Progenitor cell of endocrine pancreas (in vitro differentiated cells): ENCODE data around the gene TNRC6B. TPM values are rescaled to one million over a fixed set of nuclear protein-coding genes. Genes with fewer than 3 reads are reported as not detected.
A peak's percentile ranks its signal among the peaks of the same experiment; 100 is the strongest.
"Not testable (repeated sequence)": the region's sequence is repeated elsewhere in the genome, so short reads cannot be mapped to it uniquely, and the experiment has no call there.

Experiments used
- DNase-seq: peaks from one replicate; pipeline ENCODE4 v3.0.0; 2021; ENCODE audit warnings: low spot score; ENCODE audit not compliant: unreplicated experiment
- H3K27ac Mint-ChIP-seq: 2 replicates; pipeline ENCODE4 v1.8.0; 2021; ENCODE audit warnings: mild to moderate bottlenecking, moderate library complexity, mixed read lengths
- H3K27me3 Mint-ChIP-seq: 2 replicates; pipeline ENCODE4 v1.8.0; 2021; ENCODE audit warnings: mixed read lengths
- H3K36me3 Mint-ChIP-seq: 2 replicates; pipeline ENCODE4 v1.8.0; 2022; ENCODE audit warnings: mixed read lengths; ENCODE audit not compliant: insufficient read depth
- H3K4me1 Mint-ChIP-seq: 2 replicates; pipeline ENCODE4 v1.8.0; 2021; ENCODE audit warnings: low read depth, mixed read lengths
- H3K4me3 Mint-ChIP-seq: 2 replicates; pipeline ENCODE4 v1.8.0; 2021; ENCODE audit warnings: low read depth, mild to moderate bottlenecking, moderate library complexity, mixed read lengths
- H3K9me3 Mint-ChIP-seq: 2 replicates; pipeline ENCODE4 v1.8.0; 2021; ENCODE audit warnings: low read depth, mixed read lengths
- CTCF ChIP-seq: fragments of 200-600 bp; sonication (generic); IDR thresholded peaks from one replicate; pipeline ENCODE4 v1.5.0; 2021; ENCODE audit warnings: antibody characterized with exemption, mild to moderate bottlenecking; ENCODE audit not compliant: unreplicated experiment
- total RNA-seq: library from RNA; stranded (reverse); gene quantifications from 2 replicates; pipeline ENCODE4 v1.2.1, GENCODE V29; 2021

The TNRC6B gene
- total RNA-seq, 1 donor from 2014 or later: 73.2 TPM

DNA sequence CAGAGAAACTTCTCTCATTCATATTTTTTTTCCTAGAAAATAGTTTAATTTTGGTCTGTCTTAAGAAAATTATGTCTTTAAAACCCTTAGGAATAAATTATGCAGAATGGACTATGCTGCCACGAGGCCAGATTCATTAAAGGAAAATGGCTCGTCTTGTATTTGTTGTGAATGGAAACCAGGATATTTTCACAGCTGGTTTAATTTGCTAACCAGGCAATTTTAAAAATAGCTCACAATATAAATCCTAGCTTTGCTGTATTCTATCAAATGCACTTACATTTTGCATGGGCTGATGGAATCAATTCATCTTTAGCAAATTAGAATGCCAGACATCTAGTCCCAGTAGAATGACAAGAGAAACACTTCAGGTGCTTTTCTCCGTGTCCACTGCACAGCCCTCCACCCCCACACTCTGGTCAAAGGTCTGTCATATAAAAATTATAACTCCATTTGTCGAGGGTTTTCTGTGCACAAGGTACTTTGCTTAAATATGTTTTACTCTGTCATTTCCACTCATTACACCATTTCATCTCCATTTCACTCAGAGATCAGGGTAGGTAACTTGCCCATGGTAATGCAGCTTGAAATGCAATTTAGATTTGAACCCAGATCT, 20.3 kb upstream of the TNRC6B start:
- peaks cover 27% of the 10 kb centered on the region for H3K4me1 Mint-ChIP-seq
- H3K9me3 Mint-ChIP-seq: no peaks in the 10 kb centered on the region
- DNase-seq: no peak
- H3K4me3 Mint-ChIP-seq: no peak overlapping the region
- H3K27ac Mint-ChIP-seq: no peak overlapping the region
- H3K36me3 Mint-ChIP-seq: peaks cover 13% of the 10 kb centered on the region
- no peaks in the 10 kb centered on the region for H3K27me3 Mint-ChIP-seq
- TF ChIP-seq CTCF: no peak

DNA sequence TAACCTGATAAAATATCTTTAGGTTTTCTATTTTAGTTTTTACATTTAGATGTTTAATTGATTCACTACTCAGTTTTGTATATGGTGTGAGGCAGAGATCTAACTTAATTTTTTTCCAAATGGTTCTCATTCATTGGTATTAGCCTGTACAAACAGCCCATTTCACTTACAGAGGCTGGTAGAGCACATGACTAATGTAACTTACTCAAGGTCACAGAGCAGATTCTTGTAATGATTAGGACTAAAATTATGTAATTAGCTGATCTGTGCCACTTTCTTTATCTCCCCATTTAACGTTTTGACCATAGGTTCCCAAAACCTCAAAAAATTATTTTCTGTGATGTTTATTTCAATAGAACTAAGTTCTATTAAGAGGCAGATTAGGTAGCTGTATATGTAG, 16.5 kb upstream of the TNRC6B start:
- H3K9me3 Mint-ChIP-seq: no peaks in the 10 kb centered on the region

DNA sequence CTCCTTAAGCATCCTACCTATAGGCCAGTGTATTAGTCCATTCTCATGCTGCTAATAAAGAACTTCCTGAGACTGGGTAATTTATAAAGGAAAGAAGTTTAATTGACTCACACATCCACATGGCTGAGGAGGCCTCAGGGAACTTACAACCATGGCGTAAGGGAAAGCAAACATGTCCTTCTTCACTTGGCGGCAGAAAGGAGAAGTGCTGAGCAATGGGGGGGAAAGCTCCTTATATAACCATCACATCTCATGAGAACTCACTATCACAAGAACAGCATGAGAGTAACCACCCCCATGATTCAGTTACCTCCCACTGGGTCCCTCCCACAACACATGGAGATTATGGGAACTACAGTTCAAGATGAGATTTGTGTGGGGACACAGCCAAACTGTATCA, 12.2 kb upstream of the TNRC6B start:
- peaks cover 12% of the 10 kb centered on the region for H3K36me3 Mint-ChIP-seq
- not testable (repeated sequence) for H3K27me3 Mint-ChIP-seq, H3K4me3 Mint-ChIP-seq, H3K9me3 Mint-ChIP-seq, DNase-seq, H3K27ac Mint-ChIP-seq, H3K4me1 Mint-ChIP-seq

More for the DNA sequence above, 16.5 kb upstream of the TNRC6B start:
- H3K4me1 Mint-ChIP-seq: peaks cover 17% of the 10 kb centered on the region
- H3K36me3 Mint-ChIP-seq: peaks cover 11% of the 10 kb centered on the region
- H3K27ac Mint-ChIP-seq: no peak overlapping the region
- H3K4me3 Mint-ChIP-seq: no peak overlapping the region
- no peak for DNase-seq
- TF ChIP-seq CTCF: no peak
- no peaks in the 10 kb centered on the region for H3K27me3 Mint-ChIP-seq

DNA sequence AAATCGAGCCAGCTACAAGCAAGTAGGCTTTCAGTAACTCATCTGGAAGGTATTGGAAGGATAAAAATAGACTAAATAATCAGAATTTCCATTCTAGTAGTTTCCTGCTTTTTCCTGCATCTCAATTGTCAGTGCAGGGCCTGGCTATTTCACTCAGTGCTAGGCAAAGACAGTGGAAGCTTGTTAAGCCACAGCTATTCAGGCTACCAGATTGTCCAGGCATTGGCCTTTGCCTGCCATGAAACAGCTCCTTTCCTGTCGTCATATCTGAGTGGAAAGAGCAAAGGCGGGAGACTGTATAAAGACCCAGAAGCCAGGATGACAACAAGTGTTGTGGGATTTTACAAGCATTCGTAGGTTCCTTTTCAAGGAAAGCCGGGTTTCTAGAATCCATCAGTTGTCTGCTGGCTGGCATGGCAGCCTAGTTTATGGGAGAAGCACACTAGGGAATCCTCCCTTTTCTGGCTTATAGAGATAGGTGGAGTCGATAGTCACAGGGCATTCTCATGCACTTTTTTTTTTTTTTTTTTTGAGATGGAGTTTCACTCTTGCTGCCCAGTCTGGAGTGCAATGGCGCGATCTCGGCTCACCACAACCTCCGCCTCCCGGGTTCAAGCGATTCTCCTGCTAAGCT, 2.0 kb upstream of the TNRC6B start:
- H3K27me3 Mint-ChIP-seq: no peaks in the 10 kb centered on the region
- H3K4me1 Mint-ChIP-seq: peaks cover 33% of the 10 kb centered on the region
- H3K36me3 Mint-ChIP-seq: no peaks in the 10 kb centered on the region
- no peak for DNase-seq
- no peak for TF ChIP-seq CTCF
- H3K9me3 Mint-ChIP-seq: no peaks in the 10 kb centered on the region
- H3K27ac Mint-ChIP-seq: no peak overlapping the region
- H3K4me3 Mint-ChIP-seq: no peak overlapping the region

DNA sequence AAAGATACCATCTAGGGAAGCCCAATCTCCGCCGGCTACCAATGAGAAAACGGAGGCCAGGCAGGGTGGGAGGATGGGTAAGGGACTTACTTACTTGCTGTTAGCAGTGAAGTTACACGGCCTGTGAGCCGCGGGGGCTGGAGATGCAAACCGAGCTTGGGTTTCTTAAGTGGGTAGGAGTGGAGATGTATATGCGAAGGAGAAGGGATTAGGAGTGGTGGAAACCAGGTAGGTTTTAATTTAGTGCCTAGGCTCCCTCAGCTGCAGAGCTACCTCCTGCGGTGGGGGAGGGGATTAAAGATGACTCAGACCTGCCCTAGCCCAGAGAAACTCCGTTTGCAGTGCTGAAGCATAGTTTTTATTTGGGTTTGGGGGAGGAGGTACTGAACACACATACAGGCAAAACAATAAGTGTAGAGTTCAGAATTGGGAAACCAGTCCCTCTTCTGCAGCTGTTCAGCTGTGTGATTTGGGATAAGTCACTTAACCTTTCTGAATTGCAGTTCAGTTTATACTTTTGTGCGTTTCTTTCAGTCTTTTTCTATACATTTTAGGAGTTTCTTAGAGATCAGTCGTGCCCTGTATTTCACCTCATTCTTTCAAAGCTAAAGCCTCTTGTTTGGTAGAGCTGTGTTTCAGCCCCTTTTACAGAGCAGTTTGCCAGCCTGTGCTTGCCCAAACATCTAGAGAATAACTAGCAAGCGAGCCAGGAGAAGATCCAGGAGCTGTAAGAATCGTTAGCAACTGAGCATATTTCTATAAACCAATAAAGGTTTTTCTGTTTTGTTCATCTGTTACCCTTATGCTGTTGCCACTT, 596 bp upstream of the TNRC6B start:
- Mint-ChIP-seq H3K4me1 (peaks cover 36% of the 10 kb centered on the region), H3K27me3 (no peaks in the 10 kb centered on the region), H3K4me3 (peak overlapping the region; percentile 96), H3K27ac (peak overlapping the region; percentile 98), H3K36me3 (no peaks in the 10 kb centered on the region), H3K9me3 (no peaks in the 10 kb centered on the region)
- no peak for TF ChIP-seq CTCF
- no peak for DNase-seq
